Activated T-cell treated with anti-CD3 and anti-CD28 coated beads for 4 hours (primary cell): Measurements from ENCODE around the gene MED1.
A peak's percentile ranks its signal among the peaks of the same experiment; 100 is the strongest.
"Not testable (repeated sequence)": the region's sequence is repeated elsewhere in the genome, so short reads cannot be mapped to it uniquely, and the experiment has no call there.

ENCODE experiments used
- DNase-seq: peaks from one replicate; pipeline ENCODE4 v3.0.0-alpha.2; 2020

Gene MED1

GRCh38 chr17:39410279-39410678 is 40.8 kb downstream of the MED1 start:
- no peak for DNase-seq

- DNase-seq = no peak
Measured at GRCh38 chr17:39408360-39408759, 42.7 kb downstream of the MED1 start.

GRCh38 chr17:39406951-39407350 is 44.1 kb downstream of the MED1 start:
- DNase-seq = no peak

GRCh38 chr17:39405436-39405835 is 45.6 kb downstream of the MED1 start:
- DNase-seq = no peak

GRCh38 chr17:39404542-39405378 is 46.3 kb downstream of the MED1 start:
- DNase-seq = no peak

GRCh38 chr17:39402890-39403605 is 48.0 kb downstream of the MED1 start:
- DNase-seq = no peak

- peak; percentile 74 for DNase-seq
Measured at GRCh38 chr17:39402244-39402889, 48.7 kb downstream of the MED1 start.

- DNase-seq = peak; percentile 93
Measured at GRCh38 chr17:39401412-39402243, 49.4 kb downstream of the MED1 start, which contains the start of gene FBXL20. TSS of gene FBXL20 (minus strand) at chr17:39401626. CDS start at chr17:39401402, 224 bp downstream.

- DNase-seq = no peak
Measured at GRCh38 chr17:39400547-39401411, 50.3 kb downstream of the MED1 start.

- DNase-seq = no peak
Measured at GRCh38 chr17:39399791-39400190, 51.3 kb downstream of the MED1 start.

GRCh38 chr17:39393736-39394135 is 57.3 kb downstream of the MED1 start:
- DNase-seq = no peak

- no peak for DNase-seq
Measured at GRCh38 chr17:39391448-39391847, 59.6 kb downstream of the MED1 start.

GRCh38 chr17:39385040-39385439 is 66.0 kb downstream of the MED1 start:
- no peak for DNase-seq

GRCh38 chr17:39380144-39380543 is 70.9 kb downstream of the MED1 start:
- DNase-seq = no peak

- DNase-seq = no peak
Measured at GRCh38 chr17:39376434-39376833, 74.6 kb downstream of the MED1 start.

- not testable (repeated sequence) for DNase-seq
Measured at GRCh38 chr17:39367805-39368204, 83.3 kb downstream of the MED1 start.

GRCh38 chr17:39365872-39366271 is 85.2 kb downstream of the MED1 start:
- DNase-seq = no peak

- DNase-seq = no peak
Measured at GRCh38 chr17:39365242-39365641, 85.8 kb downstream of the MED1 start.

- no peak for DNase-seq
Measured at GRCh38 chr17:39364236-39365025, 86.6 kb downstream of the MED1 start.

- no peak for DNase-seq
Measured at GRCh38 chr17:39361064-39361463, 90.0 kb downstream of the MED1 start.

GRCh38 chr17:39360537-39360936 is 90.5 kb downstream of the MED1 start:
- DNase-seq = no peak
